ENCODE data around the gene ACTN4.

The ACTN4 gene

DNA sequence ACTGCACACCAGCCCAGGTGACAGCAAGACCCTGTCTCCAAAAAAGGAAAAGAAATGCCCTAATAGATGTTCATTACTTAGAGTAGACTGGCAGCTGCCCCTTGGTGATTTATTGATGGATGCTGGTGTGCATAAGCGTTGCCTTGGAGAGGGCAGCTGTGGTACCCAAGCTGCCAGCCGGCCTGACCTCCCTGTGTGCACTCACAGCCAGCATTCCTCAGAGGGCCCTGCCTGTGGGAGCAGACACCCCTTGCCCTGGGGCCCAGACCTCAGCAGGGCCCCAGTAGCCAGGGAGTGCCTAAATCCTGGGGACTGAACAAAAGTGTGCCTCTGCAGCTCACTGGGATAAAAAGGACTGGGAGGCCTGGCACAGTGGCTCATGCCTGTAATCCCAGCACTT, 7.8 kb upstream of the ACTN4 start:
- no peaks in the 10 kb centered on the region for H3K27me3 ChIP-seq (ENCODE audit: control insufficient read depth in 1 of 2, insufficient read depth in 2 of 2, low read length in 2 of 2)
- no peak overlapping the region for H3K4me3 ChIP-seq (ENCODE audit: low read depth in 1 of 2, low read length in 2 of 2)
- no peak overlapping the region for H3K27ac ChIP-seq (ENCODE audit: low read depth, low read length)
- H3K36me3 ChIP-seq (ENCODE audit: insufficient read depth, low read length): peaks cover 27% of the 10 kb centered on the region
- no peak overlapping the region for H3K9ac ChIP-seq (ENCODE audit: low read length)
- no peaks in the 10 kb centered on the region for H3K9me3 ChIP-seq (ENCODE audit: low read length)
- peaks cover 3% of the 10 kb centered on the region for H3K4me1 ChIP-seq (ENCODE audit: insufficient read depth, low read length)

DNA sequence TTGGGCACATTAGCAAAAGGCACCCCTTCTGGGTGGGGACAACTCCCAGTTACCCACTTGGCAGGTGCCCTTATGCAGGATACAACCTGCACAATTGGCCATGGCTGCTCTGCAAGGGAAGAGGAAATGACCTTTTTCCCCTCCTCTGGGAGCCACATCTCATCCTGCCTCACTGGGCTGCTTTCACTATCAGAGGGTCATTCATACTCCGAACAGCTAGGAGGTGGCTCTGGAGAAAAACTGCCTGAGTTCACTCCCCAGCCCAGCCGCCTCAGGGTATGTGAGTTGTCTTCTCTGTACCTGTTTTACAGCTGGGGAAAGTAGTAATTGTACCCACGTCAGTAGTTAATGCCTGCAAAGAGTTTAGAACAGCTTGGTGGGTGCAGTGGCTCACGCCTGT, 7.1 kb upstream of the ACTN4 start:
- Histone ChIP-seq H3K27me3 (ENCODE audit: control insufficient read depth in 1 of 2, insufficient read depth in 2 of 2, low read length in 2 of 2) (no peaks in the 10 kb centered on the region), H3K36me3 (ENCODE audit: insufficient read depth, low read length) (peaks cover 21% of the 10 kb centered on the region), H3K4me3 (ENCODE audit: low read depth in 1 of 2, low read length in 2 of 2) (no peak overlapping the region), H3K4me1 (ENCODE audit: insufficient read depth, low read length) (no peaks in the 10 kb centered on the region), H3K9me3 (ENCODE audit: low read length) (no peaks in the 10 kb centered on the region), H3K27ac (ENCODE audit: low read depth, low read length) (no peak overlapping the region), H3K9ac (ENCODE audit: low read length) (no peak overlapping the region)

DNA sequence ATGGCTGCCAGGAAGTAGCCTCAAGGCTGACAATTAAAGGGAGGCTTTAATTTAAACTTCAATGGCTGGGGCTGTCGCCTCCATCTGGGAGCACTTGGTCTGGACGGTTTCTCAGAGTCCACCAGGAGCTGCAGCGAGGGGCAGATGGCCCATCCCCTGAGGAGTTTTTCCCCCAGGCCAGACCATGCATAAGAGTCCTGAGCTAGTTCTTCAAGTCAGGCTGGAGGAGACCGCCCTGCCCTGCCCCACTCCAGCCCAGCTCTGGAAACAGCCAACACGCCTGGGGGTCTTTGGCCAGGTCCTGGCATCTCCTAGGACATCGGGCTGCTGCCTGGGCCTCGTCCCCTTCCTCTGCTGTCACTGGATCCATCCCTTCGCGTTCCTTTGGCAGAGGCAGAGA, 5.3 kb upstream of the ACTN4 start:
- H3K4me1 ChIP-seq (ENCODE audit: insufficient read depth, low read length): no peaks in the 10 kb centered on the region
- H3K9ac ChIP-seq (ENCODE audit: low read length): no peak overlapping the region
- H3K36me3 ChIP-seq (ENCODE audit: insufficient read depth, low read length): peaks cover 7% of the 10 kb centered on the region
- no peak overlapping the region for H3K4me3 ChIP-seq (ENCODE audit: low read depth in 1 of 2, low read length in 2 of 2)
- H3K27ac ChIP-seq (ENCODE audit: low read depth, low read length): no peak overlapping the region
- no peaks in the 10 kb centered on the region for H3K9me3 ChIP-seq (ENCODE audit: low read length)
- no peaks in the 10 kb centered on the region for H3K27me3 ChIP-seq (ENCODE audit: control insufficient read depth in 1 of 2, insufficient read depth in 2 of 2, low read length in 2 of 2)

DNA sequence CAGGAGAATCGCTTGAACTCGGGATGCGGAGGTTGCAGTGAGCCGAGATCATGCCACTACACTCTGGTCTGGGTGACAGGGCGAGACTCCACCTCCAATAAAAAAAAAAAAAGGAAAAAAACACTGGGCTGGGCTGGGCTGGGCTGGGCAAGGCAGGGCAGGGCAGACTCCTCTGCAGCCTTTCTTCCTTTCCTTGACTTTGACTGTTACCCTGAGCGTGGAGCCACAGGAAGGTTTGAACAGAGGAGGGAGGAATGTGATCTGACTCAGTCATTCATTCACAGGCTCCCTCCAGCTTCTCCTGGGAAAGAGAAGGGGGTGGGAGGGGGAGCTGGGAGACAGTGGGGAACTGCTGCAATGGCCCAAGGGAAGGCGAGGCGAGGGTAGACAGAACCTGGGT, 2.7 kb upstream of the ACTN4 start:
- Histone ChIP-seq H3K27ac (ENCODE audit: low read depth, low read length) (no peak overlapping the region), H3K4me3 (ENCODE audit: low read depth in 1 of 2, low read length in 2 of 2) (no peak overlapping the region), H3K27me3 (ENCODE audit: control insufficient read depth in 1 of 2, insufficient read depth in 2 of 2, low read length in 2 of 2) (no peaks in the 10 kb centered on the region), H3K9me3 (ENCODE audit: low read length) (no peaks in the 10 kb centered on the region), H3K9ac (ENCODE audit: low read length) (no peak overlapping the region), H3K36me3 (ENCODE audit: insufficient read depth, low read length) (no peaks in the 10 kb centered on the region), H3K4me1 (ENCODE audit: insufficient read depth, low read length) (peaks cover 13% of the 10 kb centered on the region)

DNA sequence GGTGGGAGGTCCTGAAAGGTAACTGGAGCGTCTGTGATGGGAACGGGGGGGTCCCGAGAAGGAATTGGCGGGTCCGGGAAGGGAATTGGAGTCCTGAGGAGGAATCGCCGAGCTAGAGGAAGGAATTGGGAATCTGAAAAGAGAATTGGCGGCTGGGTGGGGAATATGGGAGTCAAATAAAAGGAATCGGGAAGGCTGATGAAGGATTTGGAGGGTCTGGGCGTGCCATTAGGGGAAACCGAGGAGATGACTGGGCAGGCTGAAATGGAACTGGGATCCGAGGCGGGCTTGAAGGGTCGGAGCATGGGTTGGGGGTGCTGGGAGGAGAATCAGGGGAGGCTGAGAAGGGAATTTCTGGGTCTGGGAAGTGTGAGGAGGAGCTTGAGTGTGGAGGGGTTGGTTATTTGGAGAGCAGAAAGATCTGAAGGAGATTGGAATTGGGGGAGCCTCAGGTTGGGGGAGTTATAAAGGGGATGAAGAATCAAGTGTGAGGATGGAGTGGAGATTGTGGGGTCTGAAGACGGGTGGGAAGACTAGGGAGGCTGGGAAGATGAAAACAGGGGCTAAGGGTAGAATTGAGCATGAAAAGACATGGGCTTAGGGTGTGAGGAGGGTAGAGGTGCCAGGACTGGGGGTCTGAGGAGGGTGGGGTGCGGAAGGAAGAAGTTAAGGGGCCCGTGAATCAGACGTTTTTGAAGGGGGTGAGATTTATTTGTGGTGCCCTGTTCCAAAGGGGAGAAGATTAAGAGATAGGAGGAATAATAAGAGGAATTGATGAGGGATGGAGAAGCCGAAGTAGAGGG, 718 bp downstream of the ACTN4 start:
- Histone ChIP-seq H3K36me3 (ENCODE audit: insufficient read depth, low read length) (no peaks in the 10 kb centered on the region), H3K27ac (ENCODE audit: low read depth, low read length) (peak overlapping the region; percentile 94), H3K4me1 (ENCODE audit: insufficient read depth, low read length) (peaks cover 48% of the 10 kb centered on the region), H3K4me3 (ENCODE audit: low read depth in 1 of 2, low read length in 2 of 2) (peak overlapping the region; percentile 70 to 100), H3K9me3 (ENCODE audit: low read length) (no peaks in the 10 kb centered on the region), H3K9ac (ENCODE audit: low read length) (peak overlapping the region; percentile 98), H3K27me3 (ENCODE audit: control insufficient read depth in 1 of 2, insufficient read depth in 2 of 2, low read length in 2 of 2) (no peaks in the 10 kb centered on the region)

DNA sequence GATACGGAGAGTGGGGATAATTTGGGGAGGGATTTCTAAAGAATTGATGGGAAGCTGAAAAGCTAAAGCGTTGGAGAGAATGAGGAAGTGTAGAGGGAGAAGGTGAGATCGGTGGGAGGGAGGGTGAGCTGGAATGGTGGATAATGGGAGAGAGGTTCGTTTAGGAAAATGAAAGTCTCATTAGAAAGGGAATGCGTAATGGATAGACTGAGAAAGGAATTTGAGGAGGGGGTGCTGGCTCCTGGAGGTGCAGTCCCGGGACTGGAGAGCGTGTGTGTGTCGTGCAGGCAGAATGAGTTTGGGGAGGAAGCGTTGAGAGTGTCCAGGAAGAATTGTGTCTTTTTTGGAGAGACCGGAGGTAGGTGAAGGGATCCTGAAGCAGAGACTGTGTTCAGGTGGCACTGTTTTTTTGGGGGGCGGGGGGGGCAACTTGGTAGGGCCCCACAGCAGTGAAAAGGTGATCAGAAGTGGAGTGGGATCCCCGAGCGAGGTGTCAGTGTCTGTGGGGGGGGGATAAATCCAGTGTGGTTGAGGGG, 1.4 kb downstream of the ACTN4 start:
- H3K9me3 ChIP-seq (ENCODE audit: low read length): no peaks in the 10 kb centered on the region
- no peaks in the 10 kb centered on the region for H3K27me3 ChIP-seq (ENCODE audit: control insufficient read depth in 1 of 2, insufficient read depth in 2 of 2, low read length in 2 of 2)
- H3K27ac ChIP-seq (ENCODE audit: low read depth, low read length): peak overlapping the region; percentile 94
- H3K9ac ChIP-seq (ENCODE audit: low read length): peak overlapping the region; percentile 98
- no peaks in the 10 kb centered on the region for H3K36me3 ChIP-seq (ENCODE audit: insufficient read depth, low read length)
- H3K4me1 ChIP-seq (ENCODE audit: insufficient read depth, low read length): peaks cover 54% of the 10 kb centered on the region
- peak overlapping the region; percentile 70 to 100 for H3K4me3 ChIP-seq (ENCODE audit: low read depth in 1 of 2, low read length in 2 of 2)

DNA sequence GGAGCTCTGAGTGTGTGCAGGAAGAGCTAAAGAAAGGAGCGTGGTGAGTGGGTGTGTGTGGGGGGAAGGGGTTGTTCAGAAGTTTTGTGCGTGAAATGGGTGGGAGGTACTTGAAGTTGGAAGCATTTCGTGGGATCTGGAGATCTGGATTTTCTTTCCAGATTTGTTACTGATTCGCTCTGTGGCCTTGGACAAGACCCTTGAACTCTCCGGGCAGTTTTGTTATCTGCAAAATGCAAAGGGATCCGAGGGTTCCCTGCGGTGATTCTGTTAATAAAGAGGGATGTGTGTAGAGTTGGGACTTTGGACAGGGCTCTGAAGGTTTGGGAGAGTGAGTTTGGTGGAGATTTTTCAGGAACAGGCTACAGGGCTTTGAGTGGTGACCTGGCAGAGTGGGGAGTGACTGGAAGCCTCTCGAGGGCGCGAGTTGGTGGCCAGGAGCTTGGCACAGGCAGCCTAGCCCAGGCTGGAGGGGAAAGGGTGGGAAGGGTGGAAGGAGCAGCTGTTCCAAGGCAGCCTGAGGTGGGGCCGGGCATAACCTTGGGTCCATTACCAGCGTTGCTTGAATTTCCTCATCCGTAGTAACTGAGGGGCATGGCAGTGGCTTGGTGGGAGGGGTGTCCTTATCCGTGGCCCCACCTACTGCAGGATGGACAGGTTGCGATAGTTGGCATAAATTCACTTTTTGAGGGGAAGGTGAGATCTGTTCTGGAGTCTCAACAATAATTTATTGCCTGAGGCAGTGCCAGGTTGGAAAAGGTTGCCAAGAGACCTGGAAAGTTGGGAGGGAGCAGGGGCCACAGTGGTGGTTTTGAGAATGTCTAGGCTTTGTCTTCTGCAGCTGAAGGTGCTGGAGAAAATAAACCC, 2.1 kb downstream of the ACTN4 start:
- H3K27ac ChIP-seq (ENCODE audit: low read depth, low read length): peak overlapping the region; percentile 94
- peaks cover 61% of the 10 kb centered on the region for H3K4me1 ChIP-seq (ENCODE audit: insufficient read depth, low read length)
- H3K27me3 ChIP-seq (ENCODE audit: control insufficient read depth in 1 of 2, insufficient read depth in 2 of 2, low read length in 2 of 2): no peaks in the 10 kb centered on the region
- H3K36me3 ChIP-seq (ENCODE audit: insufficient read depth, low read length): no peaks in the 10 kb centered on the region
- H3K9ac ChIP-seq (ENCODE audit: low read length): peak overlapping the region; percentile 98
- no peaks in the 10 kb centered on the region for H3K9me3 ChIP-seq (ENCODE audit: low read length)
- peak overlapping the region; percentile 70 to 100 for H3K4me3 ChIP-seq (ENCODE audit: low read depth in 1 of 2, low read length in 2 of 2)

DNA sequence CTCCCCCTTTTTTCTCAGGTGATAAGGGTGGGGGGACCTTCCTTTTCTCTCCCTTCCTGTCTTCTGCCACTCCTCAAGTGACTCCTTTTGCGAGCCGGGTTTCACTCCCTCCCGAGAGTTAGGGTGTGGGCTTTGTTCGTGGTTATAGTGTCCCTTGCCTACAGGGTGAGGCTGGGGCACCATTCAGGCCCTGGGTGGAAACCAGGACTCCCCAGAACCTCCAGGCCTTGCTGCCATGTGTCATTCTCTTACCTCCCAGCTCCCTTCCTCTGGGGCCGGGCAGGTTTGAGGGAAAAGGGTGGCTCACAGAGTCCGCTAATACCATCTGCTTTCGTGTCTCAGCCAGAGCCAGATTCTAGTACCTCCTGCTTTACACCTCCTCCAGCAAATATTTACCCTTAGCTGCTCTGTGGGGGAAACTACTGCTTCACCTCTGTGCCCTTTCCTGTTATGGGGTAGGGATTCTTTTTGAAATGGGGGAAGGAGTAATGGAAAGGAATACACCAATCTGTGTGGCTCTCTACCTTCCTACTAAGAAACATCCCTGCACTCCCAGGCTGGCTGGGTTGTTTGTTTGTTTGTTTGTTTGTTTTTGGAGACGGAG, 2.8 kb downstream of the ACTN4 start:
- peak overlapping the region; percentile 98 for H3K9ac ChIP-seq (ENCODE audit: low read length)
- H3K27ac ChIP-seq (ENCODE audit: low read depth, low read length): peak overlapping the region; percentile 94
- H3K27me3 ChIP-seq (ENCODE audit: control insufficient read depth in 1 of 2, insufficient read depth in 2 of 2, low read length in 2 of 2): no peaks in the 10 kb centered on the region
- peak overlapping the region; percentile 70 to 100 for H3K4me3 ChIP-seq (ENCODE audit: low read depth in 1 of 2, low read length in 2 of 2)
- H3K9me3 ChIP-seq (ENCODE audit: low read length): no peaks in the 10 kb centered on the region
- H3K36me3 ChIP-seq (ENCODE audit: insufficient read depth, low read length): no peaks in the 10 kb centered on the region
- H3K4me1 ChIP-seq (ENCODE audit: insufficient read depth, low read length): peaks cover 69% of the 10 kb centered on the region

DNA sequence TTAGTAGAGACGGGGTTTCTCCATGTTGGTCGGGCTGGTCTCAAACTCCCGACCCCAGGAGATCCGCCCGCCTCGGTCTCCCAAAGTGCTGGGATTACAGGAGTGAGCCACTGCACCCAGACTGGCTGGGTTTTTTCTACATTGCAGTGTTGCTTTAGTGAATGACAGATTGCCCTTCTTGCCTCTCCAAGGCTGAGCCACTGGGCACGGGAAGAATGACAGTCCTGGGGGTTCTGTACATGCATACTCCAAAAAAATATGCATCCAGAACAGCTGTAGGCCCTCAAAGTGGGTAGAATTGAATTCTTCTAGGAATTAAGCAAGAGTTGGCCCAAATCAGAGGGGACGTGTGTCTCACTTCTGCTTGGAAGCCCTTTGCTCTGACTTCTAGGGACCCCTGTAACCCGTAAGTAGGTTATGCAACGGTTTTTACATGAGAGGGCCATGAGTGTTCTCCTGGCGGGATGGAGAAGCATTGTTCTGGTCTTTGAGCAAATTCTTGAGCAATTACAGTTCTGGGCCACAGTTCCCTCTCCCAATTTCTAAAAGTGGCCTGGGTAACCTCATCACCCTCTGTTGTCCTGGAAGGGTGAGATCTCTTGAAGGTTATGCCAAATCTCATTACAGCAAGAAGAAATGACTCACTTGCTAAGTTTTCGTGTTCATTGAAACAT, 3.6 kb downstream of the ACTN4 start:
- H3K36me3 ChIP-seq (ENCODE audit: insufficient read depth, low read length): no peaks in the 10 kb centered on the region
- no peaks in the 10 kb centered on the region for H3K9me3 ChIP-seq (ENCODE audit: low read length)
- H3K4me1 ChIP-seq (ENCODE audit: insufficient read depth, low read length): peaks cover 76% of the 10 kb centered on the region
- H3K27ac ChIP-seq (ENCODE audit: low read depth, low read length): peak overlapping the region; percentile 53
- H3K27me3 ChIP-seq (ENCODE audit: control insufficient read depth in 1 of 2, insufficient read depth in 2 of 2, low read length in 2 of 2): no peaks in the 10 kb centered on the region
- H3K4me3 ChIP-seq (ENCODE audit: low read depth in 1 of 2, low read length in 2 of 2): peak overlapping the region in 1 of 2 donors; percentile 70
- H3K9ac ChIP-seq (ENCODE audit: low read length): peak overlapping the region; percentile 98

DNA sequence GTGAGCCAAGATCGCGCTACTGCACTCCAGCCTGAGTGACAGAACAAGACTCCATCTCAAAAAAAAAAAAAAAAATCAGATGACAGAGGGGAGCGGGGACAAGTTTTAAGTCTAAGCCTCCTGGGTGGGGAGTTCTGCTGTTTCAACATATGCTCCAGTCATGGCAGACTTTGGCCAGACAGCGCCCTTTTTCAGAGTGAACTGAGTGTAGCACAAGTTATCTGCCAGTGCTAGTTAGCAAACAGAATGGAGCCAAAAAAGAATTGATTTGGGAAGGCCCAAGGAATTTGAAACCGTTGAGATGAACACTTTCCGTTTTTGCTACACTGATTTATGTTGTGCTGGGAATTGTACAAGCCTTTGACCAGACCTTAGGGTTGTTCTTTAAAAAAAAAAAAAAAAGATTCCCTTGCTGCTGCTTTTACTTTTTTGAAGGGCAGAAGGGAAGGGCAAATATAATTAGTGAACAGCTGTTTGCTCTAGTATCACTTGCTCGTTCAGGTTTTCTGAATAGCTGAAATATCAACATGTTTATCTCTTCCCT, 5.7 kb downstream of the ACTN4 start:
- peaks cover 96% of the 10 kb centered on the region for H3K4me1 ChIP-seq (ENCODE audit: insufficient read depth, low read length)
- no peaks in the 10 kb centered on the region for H3K36me3 ChIP-seq (ENCODE audit: insufficient read depth, low read length)
- H3K27me3 ChIP-seq (ENCODE audit: control insufficient read depth in 1 of 2, insufficient read depth in 2 of 2, low read length in 2 of 2): no peaks in the 10 kb centered on the region
- peak overlapping the region; percentile 48 for H3K27ac ChIP-seq (ENCODE audit: low read depth, low read length)
- H3K9me3 ChIP-seq (ENCODE audit: low read length): no peaks in the 10 kb centered on the region
- peak overlapping the region; percentile 42 for H3K9ac ChIP-seq (ENCODE audit: low read length)
- no peak overlapping the region for H3K4me3 ChIP-seq (ENCODE audit: low read depth in 1 of 2, low read length in 2 of 2)

All from muscle layer of colon (tissue), 2 donors.